Measurements from ENCODE around the gene THUMPD3.

The THUMPD3 gene

GRCh38 chr3:9369508-9369907, 6.7 kb downstream of the THUMPD3 start:
- TF ChIP-seq, protein P1, sequence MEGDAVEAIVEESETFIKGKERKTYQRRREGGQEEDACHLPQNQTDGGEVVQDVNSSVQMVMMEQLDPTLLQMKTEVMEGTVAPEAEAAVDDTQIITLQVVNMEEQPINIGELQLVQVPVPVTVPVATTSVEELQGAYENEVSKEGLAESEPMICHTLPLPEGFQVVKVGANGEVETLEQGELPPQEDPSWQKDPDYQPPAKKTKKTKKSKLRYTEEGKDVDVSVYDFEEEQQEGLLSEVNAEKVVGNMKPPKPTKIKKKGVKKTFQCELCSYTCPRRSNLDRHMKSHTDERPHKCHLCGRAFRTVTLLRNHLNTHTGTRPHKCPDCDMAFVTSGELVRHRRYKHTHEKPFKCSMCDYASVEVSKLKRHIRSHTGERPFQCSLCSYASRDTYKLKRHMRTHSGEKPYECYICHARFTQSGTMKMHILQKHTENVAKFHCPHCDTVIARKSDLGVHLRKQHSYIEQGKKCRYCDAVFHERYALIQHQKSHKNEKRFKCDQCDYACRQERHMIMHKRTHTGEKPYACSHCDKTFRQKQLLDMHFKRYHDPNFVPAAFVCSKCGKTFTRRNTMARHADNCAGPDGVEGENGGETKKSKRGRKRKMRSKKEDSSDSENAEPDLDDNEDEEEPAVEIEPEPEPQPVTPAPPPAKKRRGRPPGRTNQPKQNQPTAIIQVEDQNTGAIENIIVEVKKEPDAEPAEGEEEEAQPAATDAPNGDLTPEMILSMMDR (IDR thresholded peaks at IDR 0.05), result no peak

GRCh38 chr3:9373465-9373864, 10.6 kb downstream of the THUMPD3 start:
- TF ChIP-seq, protein P1 (IDR thresholded peaks at IDR 0.05), result no peak

GRCh38 chr3:9377981-9378380, 15.1 kb downstream of the THUMPD3 start:
- TF ChIP-seq, protein P1 (IDR thresholded peaks at IDR 0.05), result no peak

- TF ChIP-seq, protein P1 (IDR thresholded peaks at IDR 0.05), result no peak
These were observed 16.5 kb downstream of the THUMPD3 start for GRCh38 chr3:9379327-9379726.

GRCh38 chr3:9380014-9380413, 17.2 kb downstream of the THUMPD3 start:
- TF ChIP-seq, protein P1 (IDR thresholded peaks at IDR 0.05), result no peak

DNA sequence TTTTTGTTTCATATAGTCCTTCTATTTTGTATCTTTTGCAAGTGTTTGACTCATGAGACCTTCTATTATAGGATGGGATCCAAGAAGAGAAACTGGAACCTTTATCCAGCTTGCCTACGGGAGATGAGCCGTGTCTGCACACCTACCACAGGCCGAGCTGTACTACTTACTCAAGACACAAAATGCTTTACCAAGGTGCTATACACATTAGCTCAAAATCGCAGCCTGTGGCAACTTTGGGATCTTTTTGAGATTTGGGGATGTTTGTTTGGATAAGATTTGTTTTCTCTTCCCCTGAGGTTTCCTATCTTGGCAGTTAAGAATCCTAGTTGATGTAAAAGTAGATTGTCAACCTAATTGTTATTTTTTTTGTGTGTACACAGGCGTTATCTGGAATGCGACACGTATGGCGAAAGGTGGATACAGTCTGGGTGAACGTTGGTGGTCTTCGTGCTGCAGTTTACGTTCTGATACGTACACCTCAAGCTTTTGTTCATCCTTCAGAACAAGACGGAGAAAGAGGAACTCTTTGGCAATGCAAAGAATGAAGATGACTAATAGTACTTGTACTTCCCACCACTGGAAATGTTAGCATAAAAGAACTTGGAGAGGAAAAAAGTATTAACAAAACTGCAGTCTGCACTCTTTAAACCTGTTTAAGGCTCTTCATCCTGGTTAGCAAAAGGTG, 21.4 kb downstream of the THUMPD3 start:
- TF ChIP-seq, protein P1 (IDR thresholded peaks at IDR 0.05), result no peak

- TF ChIP-seq, protein P1 (IDR thresholded peaks at IDR 0.05), result no peak
These were observed 22.6 kb downstream of the THUMPD3 start for GRCh38 chr3:9385187-9386077.
